ENCODE results near the gene AKNA. TPM values are rescaled to one million over a fixed set of nuclear protein-coding genes. Genes with fewer than 3 reads are reported as not detected.

Gene AKNA
- polyA plus RNA-seq, 2 of the 4 experiments (the other 2 are of a cell fraction) = 2.7 to 4.6 TPM

- no peak for DNase-seq (ENCODE audit: low read depth in 1 of 2, low spot score in 1 of 2)
- POLR2A ChIA-PET = no interaction called here
- CTCF ChIA-PET = interaction anchor here (1.5 to 11.9 kb wide), 7 partner anchors 10 to 605 kb away, joined by 6 to 160 read pairs (median 8); no protein-coding TSS in a partner anchor
- Histone ChIP-seq H3K4me2 (no peak overlapping the region), H3K9me3 (no peaks in the 10 kb centered on the region), H3K4me1 (no peaks in the 10 kb centered on the region), H3K4me3 (no peak overlapping the region), H3K27ac (no peak overlapping the region)
- no peak for FAIRE-seq
- WGBS (ENCODE audit: missing lambda C conversion rate) = 75% methylated on average over 5 of the region's 5 CpGs
- ATAC-seq = no peak
- TF ChIP-seq KDM5A (IDR thresholded peaks at IDR 0.05) (no peak), HDAC2 (IDR thresholded peaks at IDR 0.05) (no peak), MAZ (IDR thresholded peaks at IDR 0.05; ENCODE audit: borderline replicate concordance, low read depth, low read length) (no peak), GATA3 (IDR thresholded peaks at IDR 0.05; ENCODE audit: borderline replicate concordance) (no peak), HOXA7 (CRISPR knock-in tag; IDR thresholded peaks at IDR 0.05) (no peak), RFX5 (IDR thresholded peaks at IDR 0.05) (no peak), FOSB (CRISPR knock-in tag; IDR thresholded peaks at IDR 0.05) (no peak), KDM1A (IDR thresholded peaks at IDR 0.05; ENCODE audit: low read depth) (no peak), HOXB5 (CRISPR knock-in tag; IDR thresholded peaks at IDR 0.05) (no peak), HMGXB4 (CRISPR knock-in tag; IDR thresholded peaks at IDR 0.05; ENCODE audit: borderline replicate concordance) (no peak), FOSL2 (IDR thresholded peaks at IDR 0.05) (no peak), FOSL2 (CRISPR knock-in tag; IDR thresholded peaks at IDR 0.05) (no peak), E2F6 (IDR thresholded peaks at IDR 0.05; ENCODE audit: borderline replicate concordance, low read depth) (no peak)
Observed at GRCh38 chr9:114409842-114410241, 22.1 kb upstream of the AKNA start.

- CTCF ChIA-PET = interaction anchor here (0.7 to 11.9 kb wide), 15 partner anchors 10 to 606 kb away, joined by 3 to 160 read pairs (median 6); partner anchors contain the start of gene TEX48
- Histone ChIP-seq H3K9me3 (no peaks in the 10 kb centered on the region), H3K4me3 (no peak overlapping the region), H3K27ac (no peak overlapping the region), H3K4me1 (no peaks in the 10 kb centered on the region), H3K4me2 (no peak overlapping the region)
- ATAC-seq (no peak), FAIRE-seq (no peak), DNase-seq (ENCODE audit: low read depth in 1 of 2, low spot score in 1 of 2) (peak in 1 of 2 experiments; percentile 29)
- POLR2A ChIA-PET = no interaction called here
- 67% methylated on average over 11 of the region's 11 CpGs for whole genome bisulfite sequencing (ENCODE audit: missing lambda C conversion rate)
- no peak for TF ChIP-seq HMGXB4 (CRISPR knock-in tag; IDR thresholded peaks at IDR 0.05; ENCODE audit: borderline replicate concordance)
- no peak for TF ChIP-seq KDM5A (IDR thresholded peaks at IDR 0.05)
- TF ChIP-seq POLR2AphosphoS2 (conservative IDR thresholded peaks at IDR 0.05; ENCODE audit: low read length) = no peak
Observed at GRCh38 chr9:114409103-114409780, 21.5 kb upstream of the AKNA start.

GRCh38 chr9:114408645-114409044, 20.9 kb upstream of the AKNA start:
- ATAC-seq = no peak
- 86% methylated on average over 7 of the region's 7 CpGs for WGBS (ENCODE audit: missing lambda C conversion rate)
- POLR2A ChIA-PET = no interaction called here
- no peak for DNase-seq (ENCODE audit: low read depth in 1 of 2, low spot score in 1 of 2)
- no peak overlapping the region for H3K4me2 ChIP-seq
- no peaks in the 10 kb centered on the region for H3K4me1 ChIP-seq
- no peaks in the 10 kb centered on the region for H3K9me3 ChIP-seq
- no peak overlapping the region for H3K27ac ChIP-seq
- CTCF ChIA-PET = interaction anchor here (0.7 to 11.9 kb wide), 17 partner anchors 9 to 606 kb away, joined by 3 to 160 read pairs (median 4); partner anchors contain the start of gene TEX48
- no peak for FAIRE-seq
- no peak overlapping the region for H3K4me3 ChIP-seq
- TF ChIP-seq EP300 (IDR thresholded peaks at IDR 0.05) (no peak), FOSL2 (IDR thresholded peaks at IDR 0.05) (no peak), FOSL2 (CRISPR knock-in tag; IDR thresholded peaks at IDR 0.05) (no peak), HMGXB4 (CRISPR knock-in tag; IDR thresholded peaks at IDR 0.05; ENCODE audit: borderline replicate concordance) (no peak), ELK1 (IDR thresholded peaks at IDR 0.05; ENCODE audit: low read depth, low read length) (no peak), JUN (IDR thresholded peaks at IDR 0.05) (no peak), RAD21 (conservative IDR thresholded peaks at IDR 0.05 in 1 of 2, IDR thresholded peaks at IDR 0.05 in 1 of 2) (no peak), HOXB13 (CRISPR knock-in tag; IDR thresholded peaks at IDR 0.05; ENCODE audit: low read depth) (no peak), ESRRA (IDR thresholded peaks at IDR 0.05; ENCODE audit: borderline replicate concordance, low read length) (no peak), EHF (CRISPR knock-in tag; IDR thresholded peaks at IDR 0.05) (no peak), HOXA7 (CRISPR knock-in tag; IDR thresholded peaks at IDR 0.05) (no peak)
